Stimulated activated CD8-positive, alpha-beta memory T cell treated with anti-CD3 and anti-CD28 coated beads, Interleukin-4, amount 100 ng/mL, for 48 hours (primary cell): ENCODE data around the gene OCA2.

Source experiments
- DNase-seq: peaks from one replicate; pipeline ENCODE4 v3.0.0-alpha.2; 2020

OCA2 gene

DNA sequence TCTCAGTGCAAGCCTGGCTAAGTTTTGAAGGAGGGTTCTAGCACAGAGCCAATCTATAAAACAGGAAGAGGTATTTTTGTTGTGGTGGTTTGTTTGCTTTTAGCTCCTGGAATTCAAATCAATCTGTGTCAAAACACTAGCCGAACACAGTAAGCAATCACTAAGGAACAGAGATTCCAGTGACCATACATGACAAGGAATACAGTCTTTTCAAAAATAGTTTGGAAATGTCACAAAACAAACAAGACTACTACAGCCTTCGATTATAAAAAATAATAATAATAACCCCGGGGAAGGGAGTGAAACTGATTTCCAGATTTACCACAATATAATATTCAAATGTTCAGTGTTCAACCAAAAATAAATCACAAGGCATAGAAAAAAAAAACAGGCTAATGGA is 166.5 kb downstream of the OCA2 start:
- no peak for DNase-seq

DNA sequence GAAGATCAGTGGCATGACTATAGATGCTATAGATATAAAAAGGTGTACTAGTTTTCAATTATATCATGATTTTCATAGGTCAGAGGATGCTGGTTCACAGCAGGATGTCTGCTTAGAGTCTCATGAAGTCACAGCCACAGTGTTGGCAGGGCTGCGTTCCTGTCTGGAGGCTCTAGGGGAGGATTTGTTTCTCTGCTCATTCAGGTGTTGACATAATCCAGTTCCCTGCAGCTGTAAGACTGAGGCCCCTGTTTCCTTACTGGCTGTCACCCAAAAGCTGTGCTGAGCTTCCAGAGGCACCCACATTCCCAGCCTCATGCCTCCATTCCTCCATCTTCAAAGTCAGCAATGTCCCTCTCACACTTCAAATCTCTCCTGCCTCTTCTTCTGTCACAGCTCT is 170.7 kb downstream of the OCA2 start:
- DNase-seq = no peak

DNA sequence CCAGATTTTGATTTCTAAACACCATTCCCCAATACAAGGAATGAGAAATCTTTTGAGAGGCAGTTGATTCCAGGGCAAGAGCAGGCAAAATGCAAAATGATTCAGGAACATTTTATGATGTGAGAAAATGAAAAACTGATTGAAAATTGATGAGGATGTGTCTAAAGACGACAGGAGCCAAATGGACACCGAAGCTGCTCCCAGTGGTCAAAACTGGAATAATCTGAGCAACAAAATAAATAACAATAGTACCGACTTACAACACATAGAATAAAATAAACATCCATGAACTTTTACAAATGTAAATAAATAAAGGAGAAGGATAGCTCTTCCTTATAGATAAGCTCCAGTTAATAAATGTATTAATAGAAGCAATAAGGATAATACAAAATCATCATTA is 186.8 kb downstream of the OCA2 start:
- no peak for DNase-seq

DNA sequence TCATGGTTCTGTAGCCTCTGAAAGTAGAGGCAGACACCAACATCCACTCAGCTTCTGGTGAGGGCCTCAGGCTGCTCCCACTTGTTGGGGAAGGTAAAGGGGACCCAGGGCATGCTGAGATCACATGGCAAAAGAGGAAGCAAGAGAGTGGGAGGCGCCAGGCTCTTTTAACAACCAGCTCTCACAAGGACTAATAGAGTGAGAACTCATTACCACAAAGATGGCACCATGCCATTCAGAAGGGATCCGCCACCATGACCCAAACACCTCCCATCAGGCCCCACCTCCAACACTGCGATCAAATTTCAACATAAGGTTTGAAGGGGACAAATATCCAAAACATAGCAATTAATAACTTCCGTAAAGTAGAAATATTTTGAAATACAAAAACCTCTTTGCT is 192.3 kb downstream of the OCA2 start:
- DNase-seq = no peak

DNA sequence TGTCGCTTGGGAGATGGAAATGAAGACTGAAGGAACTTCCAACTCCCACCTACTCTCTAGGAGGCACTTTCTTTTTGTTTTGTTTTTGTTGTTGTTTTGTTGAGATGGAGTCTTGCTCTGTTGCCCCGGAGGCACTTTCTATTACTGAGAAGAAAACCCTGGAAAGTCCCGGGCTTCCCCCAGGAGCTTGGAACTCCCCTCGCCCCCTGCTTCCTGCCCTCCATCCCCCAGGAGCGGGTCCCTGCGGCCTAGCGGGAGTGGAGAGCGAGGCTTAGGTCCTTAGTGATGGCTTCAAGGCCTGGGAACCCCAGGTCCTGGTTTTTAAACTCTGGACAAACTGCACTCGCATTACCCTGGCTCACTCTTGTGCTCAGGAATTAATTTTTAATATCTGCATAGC is 195.7 kb downstream of the OCA2 start:
- DNase-seq = no peak

DNA sequence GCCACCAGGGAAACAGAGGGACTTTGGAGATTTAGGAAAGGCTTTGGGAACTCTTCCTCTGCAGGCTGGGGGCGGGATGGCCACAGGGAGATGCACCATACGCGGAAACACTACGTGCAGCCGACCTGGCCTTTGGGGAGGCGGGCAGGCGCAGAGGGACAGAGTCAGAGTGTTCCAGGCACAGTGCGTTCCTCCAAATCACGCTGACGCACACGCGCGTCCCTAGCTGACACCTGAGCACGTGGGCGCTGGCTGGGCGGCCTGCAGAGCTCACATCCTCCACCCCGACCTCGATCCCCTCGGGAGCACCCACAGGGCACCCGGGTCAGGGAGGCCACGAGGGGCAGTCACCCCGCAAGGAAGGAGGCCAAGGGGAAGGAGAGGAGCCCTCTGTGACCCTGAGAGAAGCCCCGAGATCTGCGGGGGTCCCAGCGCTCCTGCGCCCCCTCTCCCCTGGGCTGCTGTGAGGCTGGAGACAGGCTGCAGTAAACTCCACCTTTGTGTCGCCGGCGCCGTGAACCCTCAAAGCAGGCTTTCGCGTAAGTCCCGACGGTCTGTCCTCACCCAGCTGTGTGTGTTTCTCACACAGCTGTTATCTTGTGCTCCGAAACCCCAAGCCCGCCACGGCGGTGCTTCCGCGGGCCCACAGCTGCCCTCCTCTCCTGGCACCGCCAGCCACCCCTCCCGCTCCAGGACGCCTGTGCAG is 196.3 kb downstream of the OCA2 start:
- DNase-seq = no peak

DNA sequence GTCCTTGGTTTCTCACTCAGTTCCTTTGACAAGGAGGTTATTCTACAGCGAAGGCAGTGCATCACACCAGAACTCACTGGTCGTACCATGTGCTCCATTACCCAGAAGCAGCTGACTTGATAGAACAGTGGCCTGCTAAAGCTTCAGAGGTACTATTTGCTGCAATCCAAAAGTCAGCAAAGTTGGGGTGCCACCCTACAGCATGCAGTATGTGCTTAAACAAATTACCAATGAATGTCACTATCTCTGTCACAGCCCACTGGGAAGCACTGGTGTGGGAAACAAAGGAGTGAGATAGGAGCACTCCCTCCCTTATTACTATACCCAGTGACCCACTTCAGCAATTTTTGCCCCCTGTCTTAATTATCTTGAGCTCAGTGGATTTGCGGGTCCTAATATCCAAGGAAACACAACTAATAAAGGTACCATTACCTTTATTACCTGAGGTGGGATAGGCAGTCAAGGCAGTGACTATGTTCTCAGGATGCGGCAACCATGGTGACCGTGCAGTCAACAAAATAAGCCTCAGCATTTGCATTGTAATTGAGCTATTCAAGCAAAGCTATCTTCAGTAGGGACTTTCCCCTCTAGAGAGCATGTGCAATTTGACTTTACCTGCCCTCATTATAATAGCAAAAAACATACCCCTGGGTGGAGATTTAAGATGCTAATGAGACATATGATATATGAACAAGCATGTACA is 199.4 kb downstream of the OCA2 start:
- DNase-seq = no peak

DNA sequence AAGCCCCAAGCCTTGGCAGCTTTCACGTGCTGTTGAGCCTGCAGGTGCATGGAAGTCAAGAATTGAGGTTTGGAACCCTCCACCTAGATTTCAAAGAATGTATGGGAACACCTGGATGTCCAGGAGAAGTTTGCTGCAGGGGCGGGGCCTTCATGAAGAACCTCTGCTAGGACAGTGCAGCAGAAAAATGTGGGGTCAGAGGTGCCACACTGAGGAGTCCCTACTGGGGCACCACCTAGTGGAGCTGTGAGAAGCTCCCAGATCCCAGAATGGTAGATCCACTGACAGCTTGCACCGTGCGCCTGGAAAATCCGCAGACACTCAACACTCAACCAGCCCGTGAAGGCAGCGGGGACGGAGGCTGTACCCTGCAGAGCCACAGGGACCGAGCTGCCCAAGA is 201.6 kb downstream of the OCA2 start:
- no peak for DNase-seq

DNA sequence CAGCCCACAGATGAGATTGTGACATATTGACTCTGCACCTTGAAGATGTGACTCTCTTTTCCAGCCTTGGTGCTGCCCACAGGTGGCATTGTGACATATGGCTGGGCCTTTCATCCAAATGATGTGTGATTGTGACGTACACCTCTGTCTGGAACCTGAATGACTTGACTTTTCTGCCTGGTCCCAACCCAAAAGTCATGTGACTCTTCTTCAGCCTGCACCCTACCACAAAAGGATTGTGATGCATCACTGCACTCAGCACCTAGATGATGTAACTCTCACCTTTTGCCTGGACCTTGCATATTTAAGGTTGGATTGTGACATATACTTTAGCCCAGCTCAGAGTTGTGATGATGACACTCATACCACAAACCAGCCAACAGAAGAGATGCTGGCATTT is 204.5 kb downstream of the OCA2 start:
- DNase-seq = no peak

DNA sequence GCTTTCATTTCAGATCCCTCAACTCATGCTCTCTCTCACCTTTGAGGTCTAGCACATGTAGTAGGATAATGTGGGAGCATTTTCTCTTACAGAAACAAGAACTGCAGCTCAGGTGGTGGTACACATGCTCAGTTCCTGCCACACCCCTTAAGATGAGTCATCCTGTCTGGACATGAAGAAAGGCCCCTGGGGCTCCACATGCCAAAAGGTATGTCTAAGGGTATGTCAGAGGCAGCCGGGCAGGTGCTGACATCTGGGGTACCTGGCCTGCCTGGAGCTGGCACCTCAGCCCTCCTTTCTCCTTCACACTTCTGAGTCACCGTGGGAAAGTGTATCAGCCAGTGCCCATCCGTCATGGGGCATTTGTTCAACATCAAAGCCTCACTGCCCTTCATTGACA is 209.9 kb downstream of the OCA2 start:
- no peak for DNase-seq

DNA sequence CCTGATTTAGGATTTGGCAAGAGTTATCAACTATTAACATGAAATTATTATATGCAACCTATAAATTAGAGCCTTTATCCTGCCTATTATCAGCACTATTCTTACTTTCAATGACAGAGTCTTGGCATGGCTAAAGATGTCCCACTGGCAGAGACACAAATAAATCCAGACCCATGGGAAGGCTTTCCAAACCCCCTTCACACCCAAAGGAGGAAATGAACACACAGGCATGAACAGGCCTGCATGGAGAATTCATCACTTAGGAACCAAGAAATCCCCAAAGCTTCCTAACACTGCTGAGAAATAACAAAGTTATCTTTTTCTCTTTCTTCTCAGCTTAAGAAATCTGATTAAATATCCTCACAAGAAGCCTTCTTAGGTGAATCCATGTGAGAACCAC is 213.9 kb downstream of the OCA2 start:
- DNase-seq = no peak

DNA sequence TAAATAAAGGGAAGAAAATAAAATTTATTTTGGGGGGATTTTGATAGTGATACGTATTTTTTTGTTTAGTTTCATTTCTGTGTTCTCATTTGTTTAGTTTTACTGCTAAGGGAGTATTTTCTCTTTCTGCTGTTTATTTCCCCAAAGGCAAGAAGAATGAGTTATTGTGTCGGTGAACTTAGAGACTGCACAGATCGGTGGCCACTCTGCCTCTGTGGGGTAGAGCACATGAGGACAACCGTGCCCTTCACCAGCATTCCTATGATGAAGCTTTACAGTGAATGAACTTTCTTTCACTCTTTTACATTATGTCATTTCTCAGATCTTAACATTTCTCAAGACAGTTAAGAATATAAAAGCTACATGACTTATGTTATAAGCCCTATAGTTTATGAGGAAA is 214.4 kb downstream of the OCA2 start:
- no peak for DNase-seq

DNA sequence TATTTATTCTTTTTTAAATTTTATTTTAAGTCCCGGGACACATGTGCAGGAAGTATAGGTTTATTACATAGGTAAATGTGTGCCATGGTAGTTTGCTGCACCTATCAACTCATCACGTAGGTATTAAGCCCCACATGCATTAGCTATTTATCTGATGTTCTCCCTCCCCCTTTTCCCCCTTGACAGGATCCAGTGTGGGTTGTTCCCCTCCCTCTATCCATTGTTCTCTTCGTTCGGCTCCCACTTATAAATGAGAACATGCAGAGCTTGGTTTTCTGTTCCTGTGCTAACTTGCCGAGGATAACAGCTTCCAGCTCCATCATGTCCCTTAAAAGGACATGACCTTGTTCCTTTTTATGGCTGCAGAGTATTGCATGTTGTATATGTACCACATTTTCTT is 220.3 kb downstream of the OCA2 start:
- DNase-seq = no peak

DNA sequence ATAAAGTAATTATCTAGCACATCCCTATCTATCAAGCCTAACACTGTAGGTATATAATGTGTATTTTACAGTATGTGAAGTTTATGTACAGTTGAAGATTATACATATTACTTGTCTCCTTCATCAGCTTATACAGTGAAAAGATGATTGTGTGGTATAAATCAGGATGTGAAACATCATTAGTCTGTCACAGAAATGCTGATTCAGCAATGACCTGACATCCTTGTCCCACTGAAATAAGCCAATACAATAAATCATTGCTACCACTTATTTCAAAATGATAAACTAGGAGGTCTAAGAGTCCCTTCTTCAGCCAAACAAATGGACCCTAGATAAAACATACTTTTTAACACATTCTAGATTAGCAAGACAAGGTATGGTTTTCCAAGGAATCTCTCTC is 225.3 kb downstream of the OCA2 start:
- no peak for DNase-seq

DNA sequence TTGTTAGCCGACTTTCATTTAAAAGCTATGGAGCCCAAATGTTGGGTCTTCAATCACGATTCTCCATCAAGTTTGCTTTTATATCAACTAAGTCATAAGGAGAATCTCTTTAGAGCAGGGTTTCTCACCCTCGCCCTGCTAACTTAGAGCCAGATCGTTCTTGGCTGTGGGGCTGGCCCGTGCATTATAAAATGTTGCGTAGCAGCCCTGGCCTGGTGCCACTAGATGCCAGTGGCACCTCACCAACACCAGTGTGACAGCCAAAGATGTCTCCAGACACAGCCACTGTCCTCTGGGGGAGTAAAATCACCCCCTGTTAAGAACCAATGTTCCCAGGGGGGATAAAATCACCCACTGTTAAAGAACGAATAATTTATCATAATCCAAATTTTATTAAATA is 226.1 kb downstream of the OCA2 start:
- no peak for DNase-seq

DNA sequence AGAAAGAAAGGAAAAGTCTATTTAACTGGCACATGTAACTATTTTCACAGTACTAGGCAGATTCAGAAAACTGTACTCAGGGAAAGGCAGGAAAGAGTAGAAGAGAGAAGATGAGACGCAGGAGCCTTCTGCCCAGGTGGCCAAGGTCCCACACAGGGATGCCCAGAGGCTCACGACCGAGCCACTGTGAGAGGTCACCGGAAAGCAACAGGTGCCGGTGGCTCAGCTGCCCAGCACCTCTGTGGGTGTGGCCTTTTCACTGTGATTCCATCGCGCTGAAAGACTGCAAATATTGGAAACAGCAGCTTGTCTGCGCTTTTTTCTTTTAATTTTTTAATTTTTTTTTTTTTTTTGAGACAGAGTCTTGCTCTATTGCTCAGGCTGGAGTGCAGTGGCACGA is 226.8 kb downstream of the OCA2 start:
- DNase-seq = no peak

DNA sequence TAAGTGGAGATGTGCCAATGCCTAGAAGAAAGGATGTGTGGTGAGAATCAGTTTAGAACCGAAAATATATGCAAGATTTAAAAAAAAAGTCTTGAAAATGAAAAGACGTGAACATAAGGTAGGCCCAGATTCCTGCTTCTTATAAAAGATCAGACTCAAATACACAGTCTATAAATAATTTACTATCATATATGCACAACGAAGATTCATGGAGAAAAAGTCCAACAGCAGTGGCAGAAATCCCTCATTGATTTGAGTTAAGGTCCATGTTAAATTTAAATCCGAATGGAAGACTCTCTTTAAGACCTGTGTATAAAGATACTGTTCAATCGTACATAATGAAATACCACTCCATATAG is 227.2 kb downstream of the OCA2 start:
- no peak for DNase-seq

DNA sequence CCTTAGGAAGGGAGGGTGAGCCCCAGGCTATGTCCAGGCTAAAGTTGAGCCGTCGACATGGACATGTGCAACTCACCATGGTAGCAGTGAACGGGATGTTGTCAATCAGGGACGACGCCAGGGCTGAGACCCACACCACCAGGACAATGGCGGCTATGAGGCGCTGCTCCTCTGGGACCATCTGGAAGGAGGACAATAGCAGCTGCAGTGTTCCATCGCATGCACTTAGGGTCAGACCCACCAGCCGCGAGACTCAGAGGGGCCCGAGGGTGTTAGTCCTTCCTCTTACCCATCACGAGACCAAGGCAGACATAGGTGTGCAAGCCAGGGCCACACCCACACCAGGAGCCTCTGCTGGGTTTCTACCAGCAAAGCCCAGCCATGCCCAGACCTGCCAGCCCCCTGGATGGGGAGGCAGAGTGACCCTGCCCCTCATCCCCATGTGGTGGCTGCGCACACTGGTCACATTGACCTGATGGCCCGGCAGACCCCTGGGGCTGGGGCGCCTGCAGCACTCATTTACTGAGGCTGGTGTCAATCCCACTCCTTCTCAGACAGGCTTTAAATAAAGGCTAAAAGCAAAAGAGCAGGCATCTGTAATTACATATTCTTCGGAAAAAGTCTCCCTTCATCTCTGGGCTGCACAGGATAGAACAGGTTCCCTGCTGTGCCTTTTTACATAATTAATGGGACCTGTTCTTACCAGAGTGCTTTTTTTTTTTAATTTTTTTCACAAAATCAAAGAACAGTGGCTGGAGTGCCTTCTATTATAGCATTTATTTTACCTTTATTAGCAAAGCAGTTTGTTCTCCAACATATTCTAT is 227.8 kb downstream of the OCA2 start:
- DNase-seq = no peak

DNA sequence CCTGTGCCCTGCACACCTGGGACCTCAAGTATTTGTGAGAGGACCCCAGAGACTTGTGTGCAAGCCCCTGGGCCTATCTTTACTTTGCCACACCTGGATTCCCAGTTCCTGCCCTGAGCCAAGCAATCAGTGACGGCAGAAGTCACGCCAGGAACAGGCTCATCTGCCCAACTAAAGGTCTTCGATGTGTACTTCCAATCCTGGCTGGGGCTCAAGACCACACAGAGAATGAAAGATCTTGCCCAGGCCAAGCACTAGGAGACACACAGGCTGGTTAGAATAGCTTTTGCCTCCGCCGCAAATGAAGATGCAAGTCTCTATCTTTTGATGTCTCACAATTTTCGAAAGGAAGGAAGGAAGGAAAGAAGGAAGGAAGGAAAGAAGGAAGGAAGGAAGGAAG is 228.8 kb downstream of the OCA2 start:
- DNase-seq = no peak

DNA sequence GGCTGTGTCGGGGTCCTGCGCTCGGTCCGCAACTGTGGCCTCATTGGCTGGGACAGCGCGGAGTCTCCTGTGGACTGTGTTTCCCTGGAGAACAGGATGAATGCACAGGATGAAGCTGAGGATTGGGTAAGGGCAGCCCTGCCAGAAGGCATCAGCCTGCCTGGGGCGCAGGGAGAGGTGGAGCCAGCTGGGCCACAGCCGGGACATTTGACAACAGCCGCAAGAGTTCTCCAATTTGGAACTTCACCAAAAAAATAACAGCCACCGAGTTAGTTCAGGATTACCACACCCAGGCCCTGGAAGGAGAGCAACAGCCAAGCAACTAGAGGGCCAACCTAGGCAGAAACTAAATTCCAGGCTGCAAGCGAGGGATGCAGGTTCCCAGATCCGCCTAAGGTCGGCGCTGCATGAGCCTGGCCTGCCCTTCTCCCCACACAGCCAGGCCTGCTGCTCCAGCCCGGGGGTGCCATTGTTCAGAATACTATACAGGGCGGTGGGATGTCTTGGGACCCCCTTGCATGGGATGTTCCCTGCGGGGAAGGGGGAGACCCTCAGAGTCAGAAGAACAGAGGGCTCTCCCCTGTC is 229.3 kb downstream of the OCA2 start:
- no peak for DNase-seq

DNA sequence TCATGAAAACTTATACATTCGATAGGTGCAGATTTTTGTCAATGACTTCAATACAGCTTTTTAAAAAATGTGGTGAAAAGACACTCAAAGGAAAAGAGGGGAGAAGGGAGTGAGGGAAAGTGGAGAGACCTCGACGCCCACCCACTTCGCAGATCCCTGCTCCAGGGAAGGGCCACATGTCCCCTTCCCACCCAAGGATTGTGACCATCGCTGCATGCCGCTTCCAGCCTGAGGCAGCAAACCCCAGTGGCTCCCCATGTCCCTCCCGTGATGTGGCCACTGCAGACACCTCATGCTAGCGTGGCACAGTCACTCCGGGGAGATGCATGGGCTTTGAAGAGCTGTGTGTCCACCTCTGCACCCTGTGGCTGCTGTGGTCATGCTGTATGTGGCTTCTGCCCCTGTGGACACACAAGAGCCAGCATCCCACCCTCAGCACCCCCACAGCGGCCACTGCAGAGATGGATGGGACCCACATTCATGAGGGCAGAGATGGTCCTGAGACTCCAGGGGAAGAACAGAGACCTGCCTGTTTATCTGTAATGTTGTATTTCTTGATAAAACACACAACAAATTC is 230.2 kb downstream of the OCA2 start:
- no peak for DNase-seq

DNA sequence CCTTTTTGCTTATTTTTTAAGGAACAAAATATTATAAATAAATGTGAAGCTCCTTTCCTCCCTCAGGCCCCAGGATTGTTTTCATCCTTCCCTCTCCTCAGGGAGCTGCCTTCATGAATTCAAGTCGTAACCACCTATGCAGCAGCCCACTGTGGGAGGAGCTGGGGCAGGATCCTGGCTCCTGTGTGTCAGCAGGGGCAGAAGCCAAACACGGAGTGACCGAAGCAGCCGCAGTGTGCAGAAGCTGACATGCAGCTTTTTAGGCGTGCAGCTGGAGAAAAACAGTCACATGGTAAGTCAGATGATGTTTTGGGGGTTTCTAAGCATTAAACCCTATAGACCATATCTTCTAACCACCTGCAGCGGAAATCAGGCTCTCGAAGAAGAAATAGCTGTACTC is 231.3 kb downstream of the OCA2 start:
- DNase-seq = no peak

DNA sequence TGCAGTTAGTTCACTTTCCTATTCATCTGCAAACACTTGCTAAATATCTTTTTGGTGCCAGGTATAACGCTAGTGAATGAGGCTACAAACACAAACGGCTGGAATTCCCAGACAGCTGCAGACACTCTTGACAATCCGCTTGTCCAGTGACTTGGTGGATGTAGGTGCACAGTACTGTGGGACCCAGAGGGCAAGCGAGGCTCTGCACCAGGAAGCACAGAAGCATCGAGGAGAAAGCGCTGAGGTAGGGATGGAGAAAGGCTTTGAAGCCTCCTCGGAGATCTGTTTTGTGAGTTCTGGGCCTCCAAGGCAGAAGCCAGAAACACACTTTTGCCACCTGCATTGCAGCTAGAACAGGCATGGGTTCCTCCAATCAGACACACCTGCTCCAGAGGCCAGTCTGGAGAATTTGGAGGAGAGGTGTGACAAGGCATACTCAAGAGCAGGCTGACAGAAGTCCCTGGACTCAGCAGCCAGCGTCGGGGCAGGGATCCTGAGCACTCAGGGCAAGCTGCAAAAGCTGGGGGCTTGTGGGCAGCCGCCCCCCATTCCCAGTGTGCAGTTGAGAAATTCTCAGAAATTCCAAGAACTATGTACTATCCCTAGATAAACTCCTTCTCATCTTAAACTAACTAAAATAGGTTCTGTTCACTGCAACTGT is 232.5 kb downstream of the OCA2 start:
- DNase-seq = no peak
